Smooth muscle cell (in vitro differentiated cells): ENCODE measurements around the gene CDCA7L. TPM values are rescaled to one million over a fixed set of nuclear protein-coding genes. Genes with fewer than 3 reads are reported as not detected.

Experiments
- DNase-seq: peaks from one replicate; lab custom pipeline; 2025; ENCODE audit not compliant: unreplicated experiment; lab: John Stamatoyannopoulos, UW
- H2AFZ ChIP-seq: fragments of 200-600 bp; sonication (generic); 2 replicates; pipeline ENCODE4 v1.6.0; 2016; ENCODE audit warnings: antibody characterized with exemption, low read depth, mild to moderate bottlenecking
- H3F3A ChIP-seq: fragments of 200-600 bp; sonication (generic); 2 replicates; pipeline ENCODE4 v1.6.0; 2017; ENCODE audit warnings: antibody characterized with exemption, low read depth
- H3K27ac ChIP-seq: fragments of 200-600 bp; sonication (generic); 2 replicates; pipeline ENCODE4 v1.5.1; 2016; ENCODE audit warnings: low read depth, mild to moderate bottlenecking
- H3K27me3 ChIP-seq: fragments of 200-600 bp; sonication (generic); 2 replicates; pipeline ENCODE4 v1.6.1; 2016; ENCODE audit warnings: low read depth, mild to moderate bottlenecking
- H3K36me3 ChIP-seq: fragments of 200-600 bp; sonication (generic); 2 replicates; pipeline ENCODE4 v1.5.1; 2016; ENCODE audit warnings: low read depth
- H3K4me1 ChIP-seq: fragments of 200-600 bp; sonication (generic); 2 replicates; pipeline ENCODE4 v1.5.1; 2016; ENCODE audit warnings: low read depth
- H3K4me2 ChIP-seq: fragments of 200-600 bp; sonication (generic); 2 replicates; pipeline ENCODE4 v1.6.0; 2016; ENCODE audit warnings: mild to moderate bottlenecking
- H3K4me3 ChIP-seq: fragments of 200-600 bp; sonication (generic); 2 replicates; pipeline ENCODE4 v1.5.1; 2016; ENCODE audit warnings: mild to moderate bottlenecking
- H3K79me2 ChIP-seq: fragments of 200-600 bp; sonication (generic); 2 replicates; pipeline ENCODE4 v1.6.0; 2016; ENCODE audit warnings: low read depth, mild to moderate bottlenecking
- H3K9ac ChIP-seq: fragments of 200-600 bp; sonication (generic); 2 replicates; pipeline ENCODE4 v1.6.0; 2016; ENCODE audit warnings: low read depth
- H3K9me3 ChIP-seq: fragments of 200-600 bp; sonication (generic); replicated peaks from 2 replicates; pipeline ENCODE4 v1.5.1; 2016; ENCODE audit warnings: low read depth
- H4K20me1 ChIP-seq: fragments of 200-600 bp; sonication (generic); 2 replicates; pipeline ENCODE4 v1.6.0; 2016; ENCODE audit warnings: low read depth
- WGBS: methylation state at CpG from one replicate; pipeline ENCODE4 v1.1.7; 2016; ENCODE audit warnings: low lambda C conversion rate; 5-methylcytosine and 5-hydroxymethylcytosine counted together
- polyA plus RNA-seq: library from polyadenylated mRNA; unstranded; fragments of >200 nt; fragmentation: Nextera tagmentation; extraction: Ambion mirVana; gene quantifications from 2 replicates; pipeline ENCODE4 v1.2.1, GENCODE V29; 2016
- total RNA-seq: library from RNA; depleted of rRNA; stranded (reverse); fragments of >200 nt; gene quantifications from 2 replicates; pipeline ENCODE4 v1.2.3, GENCODE V29; 2014
- TF ChIP-seq, protein P1 (sequence below): fragments of 200-600 bp; sonication (generic); IDR thresholded peaks from 2 replicates; pipeline ENCODE4 v1.5.1; 2017; ENCODE audit warnings: borderline replicate concordance, mild to moderate bottlenecking, antibody characterized with exemption; ENCODE audit not compliant: insufficient read depth, poor library complexity, severe bottlenecking

The CDCA7L gene
- total and polyA plus RNA-seq, 2 experiments from 2014 or later = 9.3 to 13.9 TPM

DNA sequence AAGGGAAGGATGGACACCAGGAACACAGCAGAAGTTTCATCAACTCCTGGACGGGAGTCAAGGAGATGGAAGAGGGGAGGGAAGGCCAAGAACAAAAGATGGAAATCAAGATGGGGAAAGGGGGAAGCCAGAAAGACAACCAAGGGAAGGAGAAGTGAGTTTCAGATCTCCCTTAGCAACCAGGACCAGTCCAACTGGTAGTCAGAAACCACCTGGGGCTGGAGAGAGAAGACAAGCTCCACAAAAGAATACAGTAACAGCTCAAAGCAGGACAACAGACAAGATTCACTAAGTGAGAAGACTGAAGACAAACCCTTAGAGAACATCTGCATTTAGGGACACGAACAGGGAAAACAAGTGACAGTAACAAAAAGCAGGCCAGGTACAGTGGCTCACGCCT is 30.6 kb downstream of the CDCA7L start:
- no peaks in the 10 kb centered on the region for H3F3A ChIP-seq
- no peaks in the 10 kb centered on the region for H3K36me3 ChIP-seq
- H4K20me1 ChIP-seq = no peaks in the 10 kb centered on the region
- 88% methylated on average over 3 of the region's 3 CpGs for WGBS
- peaks cover 4% of the 10 kb centered on the region for H3K27me3 ChIP-seq
- TF ChIP-seq, protein P1, sequence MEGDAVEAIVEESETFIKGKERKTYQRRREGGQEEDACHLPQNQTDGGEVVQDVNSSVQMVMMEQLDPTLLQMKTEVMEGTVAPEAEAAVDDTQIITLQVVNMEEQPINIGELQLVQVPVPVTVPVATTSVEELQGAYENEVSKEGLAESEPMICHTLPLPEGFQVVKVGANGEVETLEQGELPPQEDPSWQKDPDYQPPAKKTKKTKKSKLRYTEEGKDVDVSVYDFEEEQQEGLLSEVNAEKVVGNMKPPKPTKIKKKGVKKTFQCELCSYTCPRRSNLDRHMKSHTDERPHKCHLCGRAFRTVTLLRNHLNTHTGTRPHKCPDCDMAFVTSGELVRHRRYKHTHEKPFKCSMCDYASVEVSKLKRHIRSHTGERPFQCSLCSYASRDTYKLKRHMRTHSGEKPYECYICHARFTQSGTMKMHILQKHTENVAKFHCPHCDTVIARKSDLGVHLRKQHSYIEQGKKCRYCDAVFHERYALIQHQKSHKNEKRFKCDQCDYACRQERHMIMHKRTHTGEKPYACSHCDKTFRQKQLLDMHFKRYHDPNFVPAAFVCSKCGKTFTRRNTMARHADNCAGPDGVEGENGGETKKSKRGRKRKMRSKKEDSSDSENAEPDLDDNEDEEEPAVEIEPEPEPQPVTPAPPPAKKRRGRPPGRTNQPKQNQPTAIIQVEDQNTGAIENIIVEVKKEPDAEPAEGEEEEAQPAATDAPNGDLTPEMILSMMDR = no peak
- H3K4me1 ChIP-seq = peaks cover 26% of the 10 kb centered on the region
- H3K9me3 ChIP-seq = no peaks in the 10 kb centered on the region
- H3K4me3 ChIP-seq = no peak overlapping the region
- no peak overlapping the region for H2AFZ ChIP-seq
- no peak overlapping the region for H3K4me2 ChIP-seq
- no peak overlapping the region for H3K9ac ChIP-seq
- H3K27ac ChIP-seq = no peak overlapping the region
- no peak for DNase-seq
- no peaks in the 10 kb centered on the region for H3K79me2 ChIP-seq

DNA sequence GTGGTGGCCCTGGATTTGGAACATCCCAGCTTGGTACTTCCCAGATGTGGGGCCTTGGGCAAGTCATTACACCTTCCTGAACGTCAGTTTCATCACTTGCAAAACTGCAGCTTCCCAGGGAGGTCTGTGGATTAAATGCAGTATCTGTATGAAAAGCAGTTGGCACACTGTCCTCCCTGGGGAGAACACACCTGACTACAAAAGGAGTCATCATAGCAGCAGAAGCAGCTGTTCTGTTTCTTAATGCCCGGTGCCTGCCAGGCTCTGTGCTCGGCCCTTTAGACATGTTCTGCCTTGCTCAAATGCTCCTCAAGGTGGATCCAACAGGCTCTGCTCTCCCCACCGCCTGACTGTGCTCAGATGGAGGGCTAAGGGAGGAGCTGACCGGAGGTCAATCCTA is 31.0 kb downstream of the CDCA7L start:
- Histone ChIP-seq H3K4me2 (no peak overlapping the region), H3K9ac (no peak overlapping the region), H3K9me3 (no peaks in the 10 kb centered on the region), H3K4me3 (no peak overlapping the region), H3K27me3 (peaks cover under 1% of the 10 kb centered on the region), H3K4me1 (peaks cover 25% of the 10 kb centered on the region), H3K79me2 (no peaks in the 10 kb centered on the region), H4K20me1 (no peaks in the 10 kb centered on the region), H3F3A (no peaks in the 10 kb centered on the region), H3K36me3 (no peaks in the 10 kb centered on the region), H3K27ac (no peak overlapping the region), H2AFZ (no peak overlapping the region)
- no peak for DNase-seq
- TF ChIP-seq, protein P1 = no peak
- WGBS = 98% methylated on average over 5 of the region's 5 CpGs

DNA sequence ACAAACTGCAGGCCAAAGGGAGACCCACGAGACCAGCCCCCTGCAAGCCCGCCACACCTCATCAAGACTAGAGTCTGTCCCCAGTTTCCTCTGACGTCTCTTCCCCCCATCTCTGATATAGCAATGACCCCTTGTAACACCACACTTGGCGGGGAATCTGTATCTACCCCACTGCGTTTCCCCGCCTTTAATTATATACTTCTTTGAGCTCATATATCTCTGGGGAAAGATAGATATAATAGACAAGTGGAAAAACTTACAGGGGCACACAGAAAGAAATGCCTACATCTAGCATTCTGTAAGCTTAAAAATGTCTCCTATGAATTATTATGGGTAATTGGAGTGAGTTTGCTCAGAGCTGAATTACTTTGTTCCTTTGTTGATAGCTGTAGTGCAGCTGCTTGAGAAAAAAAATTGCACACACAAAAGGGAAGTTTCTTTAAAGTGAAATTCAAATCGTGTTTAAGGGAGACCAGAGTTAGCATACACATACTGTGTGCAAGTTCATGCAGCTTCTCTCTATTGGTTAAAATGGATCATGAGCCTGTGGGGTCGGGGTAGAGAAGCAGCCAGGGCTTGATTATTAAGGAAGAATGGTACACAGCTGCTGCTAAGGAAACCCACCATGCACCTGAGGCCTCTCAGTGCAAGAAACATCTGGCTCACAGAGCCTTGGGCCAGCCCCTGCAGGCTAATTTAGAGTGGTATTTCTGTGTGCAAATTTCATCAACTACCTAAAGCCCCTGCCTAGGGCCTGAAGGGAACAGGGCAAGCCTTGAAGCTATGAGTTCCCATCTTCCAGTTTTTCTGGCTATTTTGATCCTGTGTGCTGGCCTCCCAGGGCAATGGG is 32.5 kb downstream of the CDCA7L start:
- Histone ChIP-seq H3K4me3 (no peak overlapping the region), H3K9me3 (no peaks in the 10 kb centered on the region), H4K20me1 (no peaks in the 10 kb centered on the region), H3K9ac (no peak overlapping the region), H3F3A (no peaks in the 10 kb centered on the region), H3K36me3 (no peaks in the 10 kb centered on the region), H3K4me1 (peaks cover 22% of the 10 kb centered on the region), H3K79me2 (no peaks in the 10 kb centered on the region), H3K27ac (no peak overlapping the region), H2AFZ (no peak overlapping the region), H3K27me3 (no peaks in the 10 kb centered on the region), H3K4me2 (no peak overlapping the region)
- 94% methylated on average over 8 of the region's 8 CpGs for WGBS
- DNase-seq = no peak
- TF ChIP-seq, protein P1 = no peak

DNA sequence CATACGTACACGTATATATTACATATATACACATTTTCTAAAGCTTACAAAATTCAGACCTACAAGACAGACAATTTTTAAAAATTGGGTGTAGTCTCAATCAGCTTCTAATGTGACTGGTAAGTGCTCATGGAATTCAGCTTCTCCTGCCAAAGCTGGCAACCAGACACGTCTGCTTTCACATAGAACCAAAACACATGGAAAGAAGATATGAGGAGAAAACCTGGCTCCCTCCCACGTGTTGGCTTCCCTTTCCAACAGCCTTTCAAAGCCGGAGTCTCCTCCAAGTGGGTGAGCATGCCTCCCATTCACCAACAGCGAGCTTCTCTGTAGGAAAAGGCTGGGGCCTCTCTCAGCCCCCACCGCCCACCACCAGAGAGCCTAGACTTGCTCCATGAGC is 33.4 kb downstream of the CDCA7L start:
- H3K4me3 ChIP-seq = no peak overlapping the region
- peak overlapping the region; percentile 22 for H3K4me2 ChIP-seq
- WGBS = 56% methylated on average over 7 of the region's 7 CpGs

More for the DNA sequence above, 33.4 kb downstream of the CDCA7L start:
- Histone ChIP-seq H3F3A (no peaks in the 10 kb centered on the region), H3K9ac (no peak overlapping the region), H4K20me1 (no peaks in the 10 kb centered on the region), H3K36me3 (no peaks in the 10 kb centered on the region), H3K27me3 (no peaks in the 10 kb centered on the region), H3K79me2 (no peaks in the 10 kb centered on the region), H3K27ac (peak overlapping the region; percentile 51), H3K9me3 (no peaks in the 10 kb centered on the region), H2AFZ (no peak overlapping the region), H3K4me1 (peaks cover 14% of the 10 kb centered on the region)
- TF ChIP-seq, protein P1 = no peak
- DNase-seq = no peak
